Measurements from ENCODE around the gene NRSN2.
A peak's percentile ranks its signal among the peaks of the same experiment; 100 is the strongest.
"Not testable (repeated sequence)": the region's sequence is repeated elsewhere in the genome, so short reads cannot be mapped to it uniquely, and the experiment has no call there.

Gene NRSN2

GRCh38 chr20:354298-354977 is 7.5 kb downstream of the NRSN2 start:
- DNase-seq (ENCODE audit: low spot score), result peak; percentile 91

DNA sequence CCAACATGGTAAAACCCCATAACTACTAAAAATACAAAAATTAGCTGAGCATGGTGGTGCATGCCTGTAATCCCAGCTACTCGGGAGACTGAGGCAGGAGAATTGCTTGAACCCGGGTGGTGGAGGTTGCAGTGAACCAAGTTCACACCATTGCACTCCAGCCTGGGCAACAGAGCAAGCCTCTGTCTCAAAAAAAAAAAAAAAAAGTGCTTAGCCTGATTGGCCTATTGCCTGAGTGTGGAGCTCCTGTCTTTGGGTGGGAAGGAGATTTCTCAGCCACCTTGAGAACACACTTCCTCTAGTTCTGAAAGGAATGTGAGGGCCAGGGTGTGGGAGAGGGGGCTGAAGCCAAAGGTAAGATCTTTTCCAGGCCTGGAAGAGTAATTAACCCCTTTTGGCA is 9.2 kb downstream of the NRSN2 start:
- not testable (repeated sequence) for DNase-seq (ENCODE audit: low spot score)

- no peak for DNase-seq (ENCODE audit: low spot score)
Observed at GRCh38 chr20:356745-357144, 9.8 kb downstream of the NRSN2 start.

DNA sequence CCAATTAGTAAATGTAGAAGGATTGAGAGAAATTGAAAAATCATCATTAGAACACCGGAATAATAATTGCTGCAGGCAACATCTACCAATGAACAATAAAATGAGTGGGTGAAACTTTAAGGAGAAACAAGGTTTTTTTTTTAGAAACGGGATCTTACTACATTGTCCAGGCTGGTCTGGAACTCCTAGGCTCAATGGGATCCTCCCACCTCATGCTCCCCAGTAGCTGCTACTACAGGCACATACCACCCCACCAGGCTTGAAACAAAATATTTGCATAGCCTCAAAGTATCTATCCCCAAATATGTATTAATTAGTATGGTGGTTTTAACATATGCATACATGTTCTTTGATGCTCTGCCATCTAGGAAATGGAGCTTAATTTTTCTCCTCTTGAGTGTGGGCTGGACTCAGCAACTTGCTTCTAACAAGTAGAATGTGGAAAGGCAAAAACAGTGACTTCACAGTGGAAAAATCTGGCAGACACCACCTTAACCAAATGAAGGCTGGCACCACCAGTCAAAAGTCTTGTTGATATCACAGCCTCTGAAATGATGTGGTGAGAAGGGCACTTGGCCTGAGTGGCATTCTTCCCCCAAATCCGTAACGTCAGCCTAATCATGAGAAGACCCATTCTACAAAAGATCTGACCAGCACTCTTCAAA is 12.1 kb downstream of the NRSN2 start:
- DNase-seq (ENCODE audit: low spot score), result no peak

DNA sequence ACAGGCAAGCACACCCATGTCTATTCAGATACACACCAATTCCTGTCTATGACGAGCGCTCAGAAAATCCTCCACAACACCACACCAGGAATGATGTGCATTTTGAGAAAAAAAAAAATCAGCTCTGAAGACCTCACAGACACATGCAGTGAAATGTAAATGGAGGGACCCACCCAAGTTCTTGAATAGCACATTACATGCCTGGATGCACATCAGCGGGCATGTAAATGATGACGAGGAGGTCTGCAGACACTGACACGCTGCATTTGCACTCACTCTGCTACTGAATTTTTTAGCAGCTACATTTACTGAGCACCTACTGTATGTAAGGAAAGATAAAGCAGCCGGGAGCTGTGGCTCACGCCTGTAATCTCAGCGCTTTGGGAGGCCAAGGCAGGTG is 14.7 kb downstream of the NRSN2 start:
- DNase-seq (ENCODE audit: low spot score), result peak; percentile 83

DNA sequence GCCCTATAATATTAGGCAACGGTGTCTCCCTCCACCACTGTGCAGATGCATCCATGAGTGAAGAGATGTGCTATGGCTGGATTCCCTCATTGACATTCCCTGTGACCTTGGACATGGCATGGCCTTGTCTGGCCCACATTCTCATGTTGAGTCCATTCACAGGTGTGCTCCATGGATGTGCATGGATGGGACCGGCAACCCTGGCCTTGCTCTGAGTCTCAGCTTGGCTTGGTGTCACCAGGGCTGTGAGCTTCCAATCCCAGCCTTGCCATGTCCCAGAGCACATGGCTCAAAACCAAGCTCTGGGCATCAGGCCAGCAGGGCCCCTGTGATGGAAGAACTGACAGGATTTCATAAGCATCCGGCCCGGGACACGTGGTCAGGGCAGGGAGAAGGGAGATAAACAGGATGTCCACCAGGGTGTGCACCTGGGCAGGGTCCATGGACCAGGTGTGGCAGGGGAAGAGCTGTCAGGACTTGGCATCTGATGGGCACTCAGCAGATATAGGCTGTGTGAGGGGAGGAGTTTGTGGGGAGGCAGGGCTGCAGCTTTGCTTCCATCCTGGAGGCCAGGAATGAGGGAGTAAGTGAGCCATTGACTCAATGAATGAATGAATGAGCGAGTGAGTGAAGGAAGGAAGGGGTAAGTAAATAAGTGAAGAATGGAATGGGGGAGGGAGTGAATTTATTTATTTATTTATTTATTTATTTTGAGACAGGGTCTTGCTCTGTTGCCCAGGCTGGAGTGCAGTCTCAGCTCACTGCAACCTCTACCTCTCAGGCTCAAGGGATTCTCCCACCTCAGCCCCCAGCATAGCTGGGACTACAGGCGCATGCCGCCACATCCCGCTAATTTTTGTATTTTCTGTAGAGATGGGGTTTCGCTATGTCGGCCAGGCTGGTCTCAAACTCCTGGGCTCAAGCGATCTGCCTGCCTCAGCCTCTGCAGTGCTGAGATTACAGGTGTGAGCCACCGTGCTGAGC is 15.7 kb downstream of the NRSN2 start:
- peak; percentile 83 for DNase-seq (ENCODE audit: low spot score)

DNA sequence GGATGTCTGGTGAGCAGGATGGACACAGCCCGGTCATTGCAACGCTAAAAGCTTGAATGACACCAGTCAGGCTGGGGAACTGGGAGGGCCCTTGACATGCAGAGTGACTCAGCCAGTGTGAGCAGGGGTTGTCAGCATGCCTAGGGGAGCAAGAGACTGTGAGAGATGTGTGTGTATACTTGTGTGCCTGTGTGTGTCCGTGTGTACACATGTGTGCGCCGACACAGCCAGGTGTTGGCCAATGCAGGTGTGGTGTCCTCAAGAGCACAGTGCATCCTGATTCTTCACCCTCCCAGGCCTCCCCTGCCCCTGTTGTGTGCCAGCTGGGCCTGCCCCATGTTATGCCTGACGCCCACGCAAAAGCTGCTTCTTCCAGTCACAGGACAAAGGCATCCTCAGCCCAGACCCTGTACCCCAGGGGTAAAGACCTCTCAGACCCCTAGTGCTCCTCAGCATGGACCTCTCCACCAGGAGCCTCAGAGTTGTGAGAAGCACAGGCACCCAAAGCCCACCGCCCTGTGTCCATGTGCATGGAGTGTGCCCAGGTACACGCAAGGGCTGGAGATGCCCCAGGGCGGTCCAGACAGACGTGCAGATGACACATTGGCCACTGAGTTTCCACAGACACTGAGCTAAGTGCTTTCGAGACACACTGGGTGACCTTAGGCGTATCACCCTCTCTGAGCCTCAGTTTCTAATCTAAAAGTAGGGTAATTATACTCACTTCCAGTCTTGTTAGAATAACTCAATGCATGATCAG is 16.6 kb downstream of the NRSN2 start:
- DNase-seq (ENCODE audit: low spot score), result no peak

- DNase-seq (ENCODE audit: low spot score), result no peak
Observed at GRCh38 chr20:364905-365794, 18.2 kb downstream of the NRSN2 start.

DNA sequence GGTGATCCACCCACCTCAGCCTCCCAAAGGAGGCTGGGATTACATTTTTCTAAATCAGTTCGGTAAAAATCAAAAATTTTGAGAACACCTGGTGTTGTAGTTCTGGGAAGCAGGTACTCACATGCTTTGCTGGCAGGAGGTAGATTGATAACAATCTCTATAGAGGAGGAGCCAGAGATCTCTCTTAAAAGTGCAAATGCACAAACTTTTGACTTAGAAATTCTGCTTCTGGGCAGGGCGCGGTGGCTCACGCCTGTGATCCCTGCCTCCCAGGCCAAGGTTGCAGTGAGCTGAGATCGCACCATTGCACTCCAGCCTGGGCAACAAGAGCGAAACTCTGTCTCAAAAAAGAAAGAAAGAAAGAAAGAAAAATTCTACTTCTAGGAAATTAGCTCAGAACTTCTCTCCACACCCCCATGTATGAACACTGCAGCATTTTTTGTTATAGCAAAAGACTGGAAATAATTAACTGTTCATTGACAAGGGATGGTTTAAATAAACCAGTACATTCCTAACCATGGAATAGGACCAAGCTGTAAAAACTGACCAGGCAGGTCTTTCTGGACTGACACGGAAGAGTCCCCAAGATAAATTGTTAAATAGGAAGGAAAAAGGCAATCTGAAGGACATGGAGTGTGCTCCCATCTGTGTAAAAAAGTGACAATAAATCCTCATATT is 19.3 kb downstream of the NRSN2 start:
- DNase-seq (ENCODE audit: low spot score), result no peak

- DNase-seq (ENCODE audit: low spot score), result no peak
Observed at GRCh38 chr20:366719-367485, 20.0 kb downstream of the NRSN2 start.

DNA sequence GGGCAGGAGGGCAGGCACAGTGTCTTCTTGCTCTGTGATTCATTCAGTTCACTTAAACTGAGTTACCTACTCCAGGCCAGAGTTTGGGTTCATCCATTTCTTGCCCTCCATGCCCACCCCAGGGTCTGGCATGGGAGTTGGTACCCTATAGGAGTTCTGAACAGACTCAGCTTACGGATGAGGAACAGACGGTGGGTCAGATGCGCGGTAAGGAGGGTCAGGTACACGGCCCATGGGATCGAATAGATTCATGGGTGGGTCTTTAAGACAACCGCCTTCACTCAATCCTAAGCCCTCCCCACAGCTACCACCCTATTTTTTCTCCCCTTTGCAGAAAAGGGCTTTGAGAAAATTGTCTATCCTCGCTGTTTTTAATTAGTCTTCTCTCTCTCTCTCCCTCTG is 20.6 kb downstream of the NRSN2 start:
- no peak for DNase-seq (ENCODE audit: low spot score)

DNA sequence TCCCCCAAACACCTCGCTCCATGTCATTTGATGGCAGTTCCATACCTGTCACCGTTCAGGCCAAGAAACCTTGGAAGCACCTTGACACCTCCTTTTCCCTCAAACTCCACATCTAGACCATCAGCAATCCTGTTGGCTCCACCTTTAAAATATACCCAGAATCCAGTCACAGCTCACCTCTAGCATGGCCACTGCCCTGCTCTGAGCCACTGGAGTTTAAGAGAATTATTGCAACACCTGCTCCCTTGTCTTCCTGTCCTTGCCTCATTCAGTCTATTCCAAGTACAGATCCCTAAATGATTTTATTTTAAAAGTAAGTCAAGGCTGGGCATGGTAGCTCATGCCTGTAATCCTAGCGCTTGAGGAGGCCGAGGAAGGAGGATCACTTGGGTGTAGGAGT is 22.0 kb downstream of the NRSN2 start:
- no peak for DNase-seq (ENCODE audit: low spot score)

GRCh38 chr20:370151-370600 is 23.3 kb downstream of the NRSN2 start:
- no peak for DNase-seq (ENCODE audit: low spot score)

- DNase-seq (ENCODE audit: low spot score), result no peak
Observed at GRCh38 chr20:370977-371754, 24.3 kb downstream of the NRSN2 start.

- DNase-seq (ENCODE audit: low spot score), result no peak
Observed at GRCh38 chr20:371755-372542, 25.0 kb downstream of the NRSN2 start.

- not testable (repeated sequence) for DNase-seq (ENCODE audit: low spot score)
Observed at GRCh38 chr20:372543-373082, 25.7 kb downstream of the NRSN2 start.

- DNase-seq (ENCODE audit: low spot score), result no peak
Observed at GRCh38 chr20:373171-373890, 26.4 kb downstream of the NRSN2 start.
